Activated CD8-positive, alpha-beta memory T cell treated with anti-CD3 and anti-CD28 coated beads for 4 hours (primary cell): ENCODE data around the gene DFFB.
A peak's percentile ranks its signal among the peaks of the same experiment; 100 is the strongest.
"Not testable (repeated sequence)": the region's sequence is repeated elsewhere in the genome, so short reads cannot be mapped to it uniquely, and the experiment has no call there.

Experiments
- DNase-seq, 2 donors: peaks; one replicate each; pipeline ENCODE4 v3.0.0-alpha.2; 2020; ENCODE audit warnings: low read depth in 2 of 2

Gene DFFB, protein sequence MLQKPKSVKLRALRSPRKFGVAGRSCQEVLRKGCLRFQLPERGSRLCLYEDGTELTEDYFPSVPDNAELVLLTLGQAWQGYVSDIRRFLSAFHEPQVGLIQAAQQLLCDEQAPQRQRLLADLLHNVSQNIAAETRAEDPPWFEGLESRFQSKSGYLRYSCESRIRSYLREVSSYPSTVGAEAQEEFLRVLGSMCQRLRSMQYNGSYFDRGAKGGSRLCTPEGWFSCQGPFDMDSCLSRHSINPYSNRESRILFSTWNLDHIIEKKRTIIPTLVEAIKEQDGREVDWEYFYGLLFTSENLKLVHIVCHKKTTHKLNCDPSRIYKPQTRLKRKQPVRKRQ

DNA sequence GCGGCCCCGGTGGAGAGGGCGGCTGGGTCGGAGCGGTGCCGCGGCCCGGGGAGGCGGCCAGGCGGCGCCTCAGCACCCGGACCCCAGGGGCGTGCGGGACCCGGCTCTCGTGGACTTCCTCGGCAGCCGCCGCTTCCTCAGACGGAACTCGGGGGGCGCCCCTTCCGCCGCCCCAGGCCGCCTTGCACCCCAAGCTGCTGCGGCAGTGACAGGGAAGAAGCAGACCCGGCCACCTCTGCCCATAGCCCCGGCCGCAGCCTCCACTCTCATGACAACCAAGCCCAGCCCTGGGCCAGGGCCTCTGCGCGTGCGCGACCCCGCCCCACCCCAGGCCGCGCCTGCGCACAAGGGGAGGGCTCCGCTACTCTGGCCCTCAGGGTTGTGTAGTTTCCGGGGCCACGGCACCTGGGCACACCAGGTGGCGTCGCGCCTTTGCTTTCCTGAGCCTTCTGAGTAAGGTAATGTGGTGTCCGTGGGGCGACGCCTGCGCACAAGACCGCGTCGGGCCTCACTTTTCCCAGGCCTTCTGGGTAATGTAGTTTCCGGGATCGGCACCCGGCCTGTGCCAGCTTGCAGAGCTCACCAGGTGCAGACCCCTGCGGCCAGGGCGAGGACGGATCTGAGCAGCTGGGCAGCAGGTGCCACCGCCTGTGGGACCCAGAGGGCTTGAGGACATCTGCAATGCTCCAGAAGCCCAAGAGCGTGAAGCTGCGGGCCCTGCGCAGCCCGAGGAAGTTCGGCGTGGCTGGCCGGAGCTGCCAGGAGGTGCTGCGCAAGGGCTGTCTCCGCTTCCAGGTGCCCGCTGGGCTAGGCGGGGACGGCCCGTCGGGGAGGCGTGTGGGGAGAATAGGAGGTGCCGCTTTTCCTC, at the start of gene DFFB, which contains the start of gene CEP104:
DFFB (plus strand) TSS at position 554 of the 868 bp plus-strand sequence; CDS start at position 682, 128 bp downstream.
CEP104 (minus strand) TSS at position 289 of the 868 bp plus-strand sequence. CDS start 4,804 bp downstream, outside the sequence.
- peak; percentile 91 to 95 for DNase-seq

- DNase-seq: no peak
Measured at GRCh38 chr1:3807769-3808168, 49.5 kb upstream of the DFFB start.

DNA sequence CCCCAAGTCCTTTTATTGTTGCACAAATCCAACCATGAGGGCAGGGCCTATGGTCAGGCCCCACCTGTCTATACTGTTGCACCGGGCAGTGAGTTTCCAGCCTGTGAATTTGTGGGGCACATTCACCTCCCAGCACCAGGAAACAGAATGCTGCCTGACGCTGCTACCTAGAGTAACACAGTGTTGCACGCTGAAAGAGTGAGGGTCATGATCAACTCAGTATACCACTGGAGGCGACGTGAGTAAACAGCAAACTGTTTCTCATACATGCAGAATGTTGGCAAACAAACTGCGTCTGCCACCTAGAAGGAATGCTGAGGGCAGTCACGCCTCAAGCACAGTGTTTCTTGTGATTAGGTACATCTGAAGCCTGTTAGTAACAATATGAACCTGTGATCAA, 47.6 kb upstream of the DFFB start:
- DNase-seq: no peak

GRCh38 chr1:3810149-3810761, 47.0 kb upstream of the DFFB start:
- DNase-seq: not testable (repeated sequence)

GRCh38 chr1:3811595-3811911, 45.7 kb upstream of the DFFB start:
- DNase-seq: no peak

GRCh38 chr1:3814065-3814464, 43.2 kb upstream of the DFFB start:
- DNase-seq: no peak

DNA sequence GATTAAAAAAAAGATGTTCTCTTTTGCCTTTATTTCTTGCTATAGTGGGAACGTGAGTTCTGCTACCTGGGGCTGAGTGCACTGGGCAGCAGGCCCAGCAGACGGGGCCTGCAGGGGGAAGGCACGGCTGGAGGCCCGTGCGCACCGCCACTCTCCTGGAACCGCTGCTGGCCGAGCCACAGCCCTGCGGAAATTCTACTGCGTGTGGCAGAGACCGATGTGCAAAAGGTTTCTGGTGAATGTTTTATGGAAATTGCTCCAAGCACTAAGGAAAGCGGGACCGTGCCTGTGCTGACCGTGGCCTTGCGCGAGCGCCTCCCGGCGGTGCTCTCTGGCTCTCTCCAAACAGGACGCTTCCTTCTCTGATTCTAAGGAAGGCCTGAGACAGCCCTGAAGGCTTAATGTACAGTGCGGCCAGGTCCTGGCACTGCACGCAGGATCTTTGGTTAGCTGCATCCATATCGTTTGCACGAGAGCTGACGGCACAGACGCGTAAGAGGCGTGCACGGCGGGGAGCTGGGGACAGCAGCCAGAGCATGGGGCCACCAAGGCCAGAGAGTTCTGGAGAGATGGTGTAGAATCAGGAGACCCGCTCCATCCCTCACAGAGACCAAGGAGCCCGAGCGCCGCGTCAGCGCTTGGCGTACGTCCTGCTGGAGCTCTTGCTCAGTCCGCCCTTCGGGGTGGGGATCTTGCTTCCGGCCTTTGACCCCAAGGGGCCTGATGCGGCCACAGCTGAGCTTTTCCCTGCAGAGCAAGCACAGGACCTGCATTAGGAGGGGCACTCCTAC, 42.3 kb upstream of the DFFB start:
- no peak for DNase-seq

DNA sequence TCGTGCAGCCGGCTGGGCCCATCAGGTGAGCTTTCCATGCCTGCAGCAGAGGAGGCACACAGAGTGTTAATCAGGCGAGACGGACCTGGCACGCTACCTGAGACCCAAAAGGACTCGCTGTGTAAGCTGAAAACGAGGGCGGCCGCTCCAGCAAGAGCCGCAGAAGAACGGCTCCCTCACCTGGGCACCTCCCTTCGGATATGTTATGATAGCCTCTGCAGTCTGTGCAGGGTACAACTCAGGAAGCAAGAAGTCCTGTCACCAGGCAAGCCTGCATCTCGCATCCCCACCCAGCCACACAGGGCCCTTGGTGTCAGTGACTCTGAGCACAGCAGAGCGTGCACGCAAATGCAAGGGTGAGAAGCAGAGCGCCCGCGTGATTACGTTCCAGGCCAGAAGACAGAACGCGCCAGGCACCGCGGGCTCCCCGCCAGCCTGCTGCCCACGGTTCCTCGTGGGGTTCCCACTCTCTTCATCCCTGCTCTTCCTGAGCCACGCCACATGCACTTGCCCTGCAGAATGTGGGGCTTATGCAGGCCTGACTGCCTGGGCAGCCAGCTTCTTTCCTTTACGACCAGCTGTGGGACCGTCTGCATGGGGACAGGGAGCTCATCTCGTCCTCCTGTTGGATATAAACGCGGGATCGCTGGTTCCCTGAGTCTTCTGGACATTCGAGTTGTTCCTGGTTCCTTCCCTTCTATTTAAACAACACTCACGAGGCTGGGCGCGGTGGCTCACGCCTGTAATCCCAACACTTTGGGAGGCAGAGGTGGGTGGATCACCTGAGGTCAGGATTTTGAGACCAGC, 40.7 kb upstream of the DFFB start:
- DNase-seq: no peak

DNA sequence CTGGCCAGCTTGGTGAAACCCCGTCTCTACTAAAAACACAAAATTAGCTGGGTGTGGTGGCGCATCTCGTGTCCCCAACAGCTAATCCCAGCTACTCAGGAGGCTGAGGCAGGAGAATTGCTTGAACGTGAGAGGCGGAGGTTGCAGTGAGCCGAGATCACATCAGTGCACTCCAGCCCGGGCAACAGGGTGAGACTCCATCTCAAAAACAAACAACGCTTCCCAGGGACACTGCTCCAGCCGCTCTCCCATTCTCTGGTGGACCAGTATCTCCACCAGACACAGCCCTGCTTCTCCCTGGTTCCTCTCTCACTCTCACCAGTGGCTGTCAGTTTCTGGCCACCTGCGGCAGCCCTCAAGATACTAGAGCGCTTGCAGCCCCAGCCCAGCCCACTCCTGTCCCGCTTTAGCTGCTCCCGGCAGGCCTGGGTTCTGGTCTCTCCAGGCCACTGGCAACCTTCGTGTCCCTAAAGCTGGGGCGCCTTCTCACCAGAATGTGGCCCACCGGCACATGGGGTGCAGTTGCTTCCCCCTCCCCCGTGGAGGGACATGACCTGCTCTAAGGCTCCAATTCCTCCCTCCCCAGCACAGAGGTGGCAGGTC, 40.0 kb upstream of the DFFB start:
- DNase-seq: no peak

DNA sequence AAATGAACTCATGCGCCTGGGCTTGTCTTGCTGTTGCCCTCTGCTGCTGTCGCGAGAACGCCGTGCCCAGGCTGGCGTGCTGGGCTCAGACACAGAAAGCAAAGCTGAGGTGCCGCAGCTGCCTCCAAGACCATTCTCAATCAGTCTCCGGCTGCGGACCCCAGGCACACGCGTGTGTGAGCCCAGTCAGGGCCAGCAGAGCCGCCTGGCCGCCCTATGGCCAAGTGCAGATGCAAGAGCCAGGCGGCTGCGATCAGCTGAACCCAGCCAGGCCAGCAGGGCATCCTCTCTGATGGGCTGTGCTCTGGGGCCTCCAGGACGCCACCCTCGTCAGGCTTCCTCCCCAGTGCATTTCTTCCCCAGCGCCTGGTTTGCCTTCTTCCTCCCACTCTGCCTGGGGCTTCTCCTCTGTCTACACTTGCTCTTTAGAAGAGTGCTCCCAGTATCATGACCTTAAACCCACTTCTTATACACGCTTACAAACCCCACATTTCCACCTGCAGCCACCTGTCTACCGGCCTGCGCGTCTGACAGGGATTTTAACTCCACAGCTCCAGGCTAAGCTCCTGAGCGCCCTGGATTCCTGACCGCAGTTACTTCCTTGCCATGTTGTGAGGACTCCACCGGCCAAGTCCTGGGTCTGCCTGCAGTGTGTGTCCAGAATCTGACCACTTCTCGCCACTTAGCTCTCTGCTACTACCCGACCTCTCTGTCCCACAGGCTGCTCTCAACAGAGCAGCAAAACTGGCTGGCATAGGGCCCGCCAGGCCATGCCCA, 39.3 kb upstream of the DFFB start:
- no peak for DNase-seq

DNA sequence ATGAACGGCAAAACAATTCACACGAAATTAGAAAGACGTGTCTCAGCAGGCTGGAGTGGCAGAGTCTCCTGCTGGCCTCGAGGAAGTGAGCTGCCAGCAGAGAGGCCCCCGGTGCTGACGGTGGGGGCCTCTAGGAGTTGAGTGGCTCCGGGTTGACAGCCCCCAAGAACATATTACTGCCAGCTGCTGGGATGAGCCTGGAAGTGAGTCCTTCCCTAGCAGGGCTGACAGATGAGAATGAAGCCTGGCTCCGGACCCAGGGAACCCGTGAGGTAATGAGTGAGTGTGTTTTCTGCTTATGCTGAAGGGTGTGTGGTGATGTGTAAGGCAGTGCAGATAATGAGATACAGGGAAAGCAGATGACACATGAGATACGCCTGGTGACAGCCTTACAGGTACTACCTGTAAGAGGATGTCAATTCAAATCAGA, 37.5 kb upstream of the DFFB start:
- DNase-seq: no peak

GRCh38 chr1:3820316-3820715, 37.0 kb upstream of the DFFB start:
- DNase-seq: no peak

DNA sequence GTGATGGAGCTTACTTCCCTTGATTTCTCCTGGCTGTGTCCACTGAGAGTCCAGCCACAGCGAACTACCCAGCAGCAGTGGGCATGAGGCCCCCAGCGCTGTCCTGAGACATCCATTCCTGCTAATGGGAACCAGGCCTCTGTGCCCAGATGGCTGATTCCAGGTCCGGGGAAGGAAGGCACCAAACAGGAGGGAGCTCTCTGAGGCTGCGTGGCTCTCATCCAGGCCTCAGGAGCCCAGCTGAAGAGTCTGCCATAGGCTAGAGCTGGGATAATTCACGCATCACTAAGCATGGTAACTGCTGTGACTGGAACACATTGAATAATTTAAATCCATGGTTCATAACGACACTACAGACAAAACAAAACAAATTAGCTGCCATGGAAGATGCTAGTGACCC, 36.3 kb upstream of the DFFB start:
- DNase-seq: no peak

GRCh38 chr1:3821447-3821846, 35.8 kb upstream of the DFFB start:
- DNase-seq: no peak

DNA sequence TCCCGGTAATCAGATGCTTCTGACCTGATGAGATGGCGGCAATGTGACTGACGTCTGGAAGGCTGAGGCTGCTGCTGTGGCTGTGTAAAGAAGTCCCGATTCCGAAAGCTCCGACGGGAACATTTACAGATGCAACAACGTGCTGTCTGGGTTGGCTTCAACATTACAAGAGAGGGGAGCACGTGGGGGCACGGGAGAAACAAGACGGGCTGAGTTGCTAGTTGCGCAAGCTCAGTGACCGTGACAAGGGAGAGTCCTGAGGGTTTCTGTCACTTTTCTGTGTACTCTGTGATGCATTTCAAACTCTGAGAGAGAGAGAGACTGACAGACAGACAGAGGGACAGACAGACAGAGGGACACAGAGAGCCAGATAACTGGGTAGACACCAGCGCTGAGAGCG, 35.4 kb upstream of the DFFB start:
- no peak for DNase-seq

DNA sequence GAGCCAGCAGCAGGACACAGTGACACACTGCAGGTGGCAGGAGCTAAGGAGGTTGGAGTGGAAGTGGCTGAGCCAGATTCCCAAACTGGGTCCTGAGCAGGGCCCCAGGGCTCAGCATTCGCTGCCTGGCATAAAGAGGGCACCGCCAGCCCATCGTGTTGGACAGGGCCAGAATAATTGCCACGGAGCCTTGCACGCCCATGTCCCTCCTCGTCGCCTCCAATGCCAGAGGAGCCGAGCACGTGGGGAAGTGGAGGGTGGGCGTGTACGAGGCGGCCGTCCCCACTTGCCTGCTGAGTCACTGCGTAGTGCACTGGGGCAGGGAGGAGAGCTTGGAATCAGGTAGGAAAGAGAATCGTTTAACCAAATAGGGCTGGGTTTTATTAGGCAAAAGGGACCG, 34.9 kb upstream of the DFFB start:
- no peak for DNase-seq

- no peak for DNase-seq
Measured at GRCh38 chr1:3824650-3825049, 32.6 kb upstream of the DFFB start.

DNA sequence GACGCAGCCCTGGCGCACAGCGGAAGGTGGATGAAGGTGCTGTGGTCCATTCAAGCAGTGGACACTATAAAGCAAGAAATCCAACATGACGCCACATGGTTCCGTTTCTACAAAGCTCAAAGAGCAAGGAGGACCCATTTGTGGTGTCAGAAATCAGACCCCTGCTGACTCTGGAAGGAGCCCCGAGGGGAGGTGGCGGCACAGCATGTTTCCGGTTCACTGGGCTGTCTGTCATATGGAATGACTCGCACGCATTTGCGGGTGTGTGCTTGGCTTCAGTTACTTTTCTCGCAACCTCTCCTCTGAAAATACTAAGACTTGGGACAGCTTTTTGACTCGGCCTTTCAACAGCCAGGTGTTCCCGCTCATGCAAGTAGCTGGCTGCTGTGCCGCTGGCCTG, 31.9 kb upstream of the DFFB start:
- DNase-seq: no peak

DNA sequence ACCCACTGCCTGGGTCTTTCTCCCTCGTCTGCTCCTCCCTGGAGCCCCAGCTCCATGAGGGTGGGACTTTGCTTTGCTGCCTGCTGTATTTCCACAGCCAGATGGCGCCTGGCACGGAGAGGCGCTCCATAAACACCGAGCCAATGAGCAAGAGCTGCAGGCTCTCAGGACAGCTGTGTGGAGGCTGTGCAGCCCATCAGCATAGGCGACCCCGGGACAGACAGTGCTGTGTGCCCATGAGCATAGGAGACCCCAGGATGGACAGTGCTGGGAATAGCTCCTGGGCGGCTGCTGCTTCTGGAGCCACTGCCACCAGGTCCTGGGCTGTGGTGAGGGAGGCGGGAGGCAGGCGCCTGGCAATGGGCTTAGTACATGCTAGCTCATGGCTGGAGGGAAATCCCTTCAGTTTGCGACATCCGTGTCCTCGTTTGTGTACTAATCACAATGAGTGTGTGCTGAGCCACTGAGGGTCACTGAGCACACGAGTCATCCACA, 29.4 kb upstream of the DFFB start:
- no peak for DNase-seq

DNA sequence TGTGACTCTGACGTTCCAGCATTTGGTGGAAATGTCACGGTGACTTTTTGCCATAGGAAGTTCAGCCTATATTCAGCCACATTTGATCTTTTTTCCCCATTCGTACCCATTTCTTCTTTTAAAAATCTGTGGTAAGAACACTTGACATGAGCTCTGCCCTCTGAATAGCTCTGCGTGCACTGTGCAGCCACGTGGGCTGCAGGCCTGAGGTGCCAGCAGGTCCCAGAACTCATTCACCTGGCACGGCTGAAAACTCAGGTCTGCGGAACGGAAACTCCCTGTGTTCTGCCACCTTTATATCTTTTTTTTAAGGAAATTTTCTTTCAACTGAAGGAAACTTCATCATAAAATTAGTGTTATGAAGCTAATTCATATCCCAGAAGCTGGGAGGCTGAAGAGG, 28.9 kb upstream of the DFFB start:
- no peak for DNase-seq
